Testis (tissue), 3 donors: Measurements from ENCODE around the gene ZNF837. TPM values are rescaled to one million over a fixed set of nuclear protein-coding genes. Genes with fewer than 3 reads are reported as not detected.

ENCODE experiments used
- DNase-seq: peaks from one replicate; pipeline ENCODE4 v3.0.0-alpha.2; 2019
- H3K27ac ChIP-seq, 2 donors: fragments of 200-600 bp; sonication (generic); one replicate each; pipeline ENCODE4 v1.5.1; 2019
- H3K27me3 ChIP-seq: fragments of 200-600 bp; sonication (generic); one replicate; pipeline ENCODE4 v1.5.1; 2019
- H3K36me3 ChIP-seq: fragments of 200-600 bp; sonication (generic); one replicate; pipeline ENCODE4 v1.5.1; 2017; ENCODE audit warnings: low read depth; ENCODE audit errors: missing control alignments
- H3K4me1 ChIP-seq: fragments of 200-600 bp; sonication (generic); one replicate; pipeline ENCODE4 v1.5.1; 2019
- H3K4me3 ChIP-seq, 2 donors: fragments of 200-600 bp; sonication (generic); one replicate each; pipeline ENCODE4 v1.5.1; 2017 to 2019
- H3K9me3 ChIP-seq: fragments of 200-600 bp; sonication (generic); one replicate; pipeline ENCODE4 v1.5.1; 2017
- POLR2A ChIP-seq: fragments of 450-650 bp; IDR thresholded peaks from one replicate; pipeline ENCODE4 v1.6.1; 2017; ENCODE audit warnings: antibody characterized with exemption, mild to moderate bottlenecking, moderate library complexity
- WGBS, 2 donors: methylation state at CpG; one replicate each; pipeline ENCODE4 v1.1.5; 2018; 5-methylcytosine and 5-hydroxymethylcytosine counted together
- intact Hi-C: fragments of 100-400 bp; cut with DNase I; formaldehyde crosslinking; loops from one replicate; pipeline ENCODE4 v1.15.1; 2023; ENCODE audit warnings: low total_unique reads
- polyA plus RNA-seq: library from polyadenylated mRNA; stranded (reverse); fragments of 350-450 nt; fragmentation: Illumina TruSeq; extraction: RNeasy Lipid Tissue Mini Kit (QIAGEN cat#74804); gene quantifications from one replicate; pipeline ENCODE4 v1.2.3, GENCODE V29; 2014; ENCODE audit warnings: low read depth, low replicate concordance; ENCODE audit not compliant: insufficient read depth
- total RNA-seq, 2 donors: library from RNA; depleted of rRNA; stranded (reverse); fragments of >200 nt; gene quantifications; one replicate each; pipeline ENCODE4 v1.2.3, GENCODE V29; 2016
- TF ChIP-seq, protein P1 (sequence below), 3 experiments: fragments of 450-650 bp in 2 of 3; fragments of 200-600 bp in 1 of 3; sonication (generic) in 1 of 3; IDR thresholded peaks; one replicate each; pipeline ENCODE4 v1.5.1; 2016 to 2019; ENCODE audit warnings: antibody characterized with exemption in 3 of 3, mild to moderate bottlenecking in 2 of 3, moderate library complexity in 1 of 3

Gene ZNF837
- total and polyA plus RNA-seq, 3 donors from 2014 or later: 1.3 to 9.3 (median 6.2) TPM

DNA sequence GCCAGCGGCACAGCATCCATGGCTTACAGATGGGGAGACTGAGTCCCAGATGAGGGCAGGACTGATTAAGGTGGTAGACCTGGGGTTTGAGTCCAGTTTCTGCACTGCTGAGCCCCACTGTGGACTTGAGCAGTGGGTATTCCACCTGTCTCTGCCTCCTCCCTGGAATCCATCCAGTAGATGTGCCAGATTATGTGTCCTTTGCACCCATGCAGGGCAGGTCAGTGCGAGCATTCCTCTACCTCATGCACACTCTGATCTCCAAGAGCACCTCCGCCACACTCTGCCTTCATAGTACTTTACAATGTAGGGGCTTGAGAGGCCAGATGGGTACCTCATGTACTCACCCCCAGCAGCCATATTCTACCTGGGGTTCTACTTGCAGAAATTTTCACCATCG, 44.0 kb downstream of the ZNF837 start:
- DNase-seq: no peak
- intact Hi-C loops: no loop called here

DNA sequence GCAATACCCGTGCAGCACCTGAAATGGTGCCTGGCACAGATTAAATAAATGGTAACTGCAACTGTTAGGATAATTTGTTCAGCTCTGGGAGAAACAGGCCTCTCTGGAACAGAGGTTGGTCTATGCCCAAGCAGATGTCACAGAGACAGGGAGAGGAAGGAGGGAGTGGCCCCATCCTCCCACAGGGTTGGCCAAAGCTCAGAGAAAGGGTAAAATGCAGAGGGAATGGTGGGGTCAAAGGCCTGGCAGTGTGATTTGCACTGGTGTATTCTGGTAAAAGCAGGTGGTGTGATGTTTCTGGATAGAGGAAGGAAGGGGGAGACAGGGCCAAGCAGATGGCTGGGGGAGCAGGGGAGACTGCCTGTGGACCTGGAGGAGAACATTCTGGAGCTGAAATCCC, 44.6 kb downstream of the ZNF837 start:
- H3K4me3 ChIP-seq: no peak overlapping the region
- 100% methylated on average over 1 of the region's 1 CpG for WGBS, 2 donors
- H3K4me1 ChIP-seq: no peaks in the 10 kb centered on the region
- no peak overlapping the region for H3K27ac ChIP-seq
- no peak for TF ChIP-seq POLR2A
- TF ChIP-seq, protein P1, sequence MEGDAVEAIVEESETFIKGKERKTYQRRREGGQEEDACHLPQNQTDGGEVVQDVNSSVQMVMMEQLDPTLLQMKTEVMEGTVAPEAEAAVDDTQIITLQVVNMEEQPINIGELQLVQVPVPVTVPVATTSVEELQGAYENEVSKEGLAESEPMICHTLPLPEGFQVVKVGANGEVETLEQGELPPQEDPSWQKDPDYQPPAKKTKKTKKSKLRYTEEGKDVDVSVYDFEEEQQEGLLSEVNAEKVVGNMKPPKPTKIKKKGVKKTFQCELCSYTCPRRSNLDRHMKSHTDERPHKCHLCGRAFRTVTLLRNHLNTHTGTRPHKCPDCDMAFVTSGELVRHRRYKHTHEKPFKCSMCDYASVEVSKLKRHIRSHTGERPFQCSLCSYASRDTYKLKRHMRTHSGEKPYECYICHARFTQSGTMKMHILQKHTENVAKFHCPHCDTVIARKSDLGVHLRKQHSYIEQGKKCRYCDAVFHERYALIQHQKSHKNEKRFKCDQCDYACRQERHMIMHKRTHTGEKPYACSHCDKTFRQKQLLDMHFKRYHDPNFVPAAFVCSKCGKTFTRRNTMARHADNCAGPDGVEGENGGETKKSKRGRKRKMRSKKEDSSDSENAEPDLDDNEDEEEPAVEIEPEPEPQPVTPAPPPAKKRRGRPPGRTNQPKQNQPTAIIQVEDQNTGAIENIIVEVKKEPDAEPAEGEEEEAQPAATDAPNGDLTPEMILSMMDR (IDR thresholded peaks at IDR 0.05): no peak
- DNase-seq: no peak
- H3K36me3 ChIP-seq: no peaks in the 10 kb centered on the region
- intact Hi-C loops: no loop called here
- H3K27me3 ChIP-seq: no peaks in the 10 kb centered on the region
- no peaks in the 10 kb centered on the region for H3K9me3 ChIP-seq

More for the DNA sequence above, 44.0 kb downstream of the ZNF837 start:
- Histone ChIP-seq H3K36me3 (no peaks in the 10 kb centered on the region), H3K27ac (no peak overlapping the region), H3K4me3 (no peak overlapping the region), H3K4me1 (no peaks in the 10 kb centered on the region), H3K27me3 (no peaks in the 10 kb centered on the region), H3K9me3 (no peaks in the 10 kb centered on the region)
- WGBS, 2 donors: 94 to 99% methylated on average over 3 to 4 of the region's 4 CpGs
- TF ChIP-seq, protein P1 (IDR thresholded peaks at IDR 0.05): no peak
- no peak for TF ChIP-seq POLR2A

DNA sequence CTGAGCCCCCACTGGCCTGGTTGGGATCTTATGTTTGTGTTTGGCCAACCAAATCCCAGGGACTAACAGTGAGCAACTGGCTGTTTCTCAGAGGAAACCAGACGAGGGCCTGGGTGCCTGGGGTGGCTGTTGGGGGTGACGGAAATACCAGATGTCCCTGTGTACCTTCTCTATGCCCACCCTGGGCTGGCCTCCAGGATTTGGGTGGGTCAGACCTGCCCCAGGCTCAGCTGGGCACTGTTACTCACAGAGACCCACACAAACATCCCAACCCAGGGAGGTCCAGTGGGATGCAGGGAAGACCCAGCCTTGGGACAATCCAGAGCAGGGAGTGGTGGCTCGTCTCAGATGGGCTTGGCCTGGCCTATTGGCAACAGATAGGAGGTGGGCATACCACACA, 45.2 kb downstream of the ZNF837 start:
- intact Hi-C loops: no loop called here
- no peaks in the 10 kb centered on the region for H3K36me3 ChIP-seq
- no peak overlapping the region for H3K27ac ChIP-seq
- 76 to 90% methylated on average over 2 to 3 of the region's 3 CpGs for WGBS, 2 donors
- DNase-seq: no peak
- H3K27me3 ChIP-seq: no peaks in the 10 kb centered on the region
- no peaks in the 10 kb centered on the region for H3K9me3 ChIP-seq
- H3K4me1 ChIP-seq: no peaks in the 10 kb centered on the region
- TF ChIP-seq, protein P1 (IDR thresholded peaks at IDR 0.05): no peak
- TF ChIP-seq POLR2A: no peak
- no peak overlapping the region for H3K4me3 ChIP-seq

DNA sequence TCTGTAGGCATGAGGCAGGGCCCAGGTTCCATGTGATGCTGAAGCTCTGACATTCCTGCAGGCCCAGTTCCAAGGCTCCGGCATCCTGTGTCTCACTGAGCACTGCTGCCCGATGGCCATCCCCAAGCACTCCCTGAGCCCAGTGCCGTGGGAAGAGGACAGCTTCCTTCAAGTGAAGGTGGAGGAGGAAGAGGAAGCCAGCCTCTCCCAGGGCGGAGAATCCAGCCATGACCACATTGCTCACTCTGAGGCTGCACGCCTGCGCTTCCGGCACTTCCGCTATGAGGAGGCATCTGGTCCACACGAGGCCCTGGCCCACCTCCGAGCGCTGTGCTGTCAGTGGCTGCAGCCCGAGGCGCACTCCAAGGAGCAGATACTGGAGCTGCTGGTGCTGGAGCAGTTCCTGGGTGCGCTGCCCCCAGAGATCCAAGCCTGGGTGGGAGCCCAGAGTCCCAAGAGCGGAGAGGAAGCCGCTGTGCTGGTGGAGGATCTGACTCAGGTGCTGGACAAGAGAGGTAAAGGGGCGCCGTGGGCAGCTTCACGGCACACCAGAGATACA, 46.1 kb downstream of the ZNF837 start:
- 59 to 84% methylated on average over 15 to 19 of the region's 19 CpGs for WGBS, 2 donors
- Histone ChIP-seq H3K9me3 (no peaks in the 10 kb centered on the region), H3K4me3 (no peak overlapping the region), H3K4me1 (no peaks in the 10 kb centered on the region), H3K36me3 (no peaks in the 10 kb centered on the region), H3K27me3 (no peaks in the 10 kb centered on the region), H3K27ac (no peak overlapping the region)
- intact Hi-C loops: no loop called here
- TF ChIP-seq, protein P1 (IDR thresholded peaks at IDR 0.05): no peak
- TF ChIP-seq POLR2A: no peak
- no peak for DNase-seq

DNA sequence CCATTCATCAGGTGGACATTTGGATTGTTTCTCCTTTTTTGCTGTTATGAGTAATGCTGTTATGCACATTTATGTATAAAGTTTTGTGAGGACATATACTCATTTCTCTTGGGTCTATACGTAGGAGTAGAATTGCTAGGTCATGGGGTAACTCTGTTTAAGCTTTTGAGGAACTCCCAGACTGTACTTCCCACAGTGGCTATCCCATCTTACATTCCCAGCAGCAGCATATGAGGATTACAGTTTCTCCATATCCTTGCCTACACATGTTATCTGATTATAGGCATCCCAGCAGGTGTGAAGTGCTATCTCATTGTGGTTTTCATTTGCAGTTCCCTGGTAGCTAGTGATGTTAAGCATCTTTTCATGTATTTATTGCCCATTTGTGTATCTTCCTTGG, 48.1 kb downstream of the ZNF837 start:
- no peak for DNase-seq
- TF ChIP-seq, protein P1 (IDR thresholded peaks at IDR 0.05): no peak
- no peak for TF ChIP-seq POLR2A
- Histone ChIP-seq H3K36me3 (no peaks in the 10 kb centered on the region), H3K4me1 (peaks cover 6% of the 10 kb centered on the region), H3K27me3 (no peaks in the 10 kb centered on the region), H3K9me3 (no peaks in the 10 kb centered on the region), H3K4me3 (no peak overlapping the region), H3K27ac (no peak overlapping the region)
- intact Hi-C loops: no loop called here
- 90 to 92% methylated on average over 1 of the region's 1 CpG for WGBS, 2 donors
